T-helper 17 cell (primary cell): ENCODE measurements around the gene PSIP1. TPM values are rescaled to one million over a fixed set of nuclear protein-coding genes. Genes with fewer than 3 reads are reported as not detected.
"Not testable (repeated sequence)": the region's sequence is repeated elsewhere in the genome, so short reads cannot be mapped to it uniquely, and the experiment has no call there.

Experiments used
- ATAC-seq: fragments of 150-1000 bp; cut with Tn5 transposase; 2 replicates; pipeline ENCODE4 v1.10.0; 2021; ENCODE audit warnings: mild to moderate bottlenecking, moderate library complexity
- DNase-seq, 3 donors: peaks; one replicate each; pipeline versions ENCODE4 v3.0.0 to v3.0.0-alpha.2; 2020 to 2021
- H3K9me3 ChIP-seq: one replicate; pipeline ENCODE4 v1.7.0; 2013; ENCODE audit warnings: low read length, mild to moderate bottlenecking; ENCODE audit not compliant: control insufficient read depth, poor library complexity, severe bottlenecking
- H3K27ac Mint-ChIP-seq: one replicate; pipeline ENCODE4 v1.8.0; 2022; ENCODE audit warnings: mild to moderate bottlenecking, moderate library complexity, mixed read lengths
- H3K27me3 Mint-ChIP-seq: one replicate; pipeline ENCODE4 v1.8.0; 2022; ENCODE audit warnings: mixed read lengths
- H3K36me3 Mint-ChIP-seq: one replicate; pipeline ENCODE4 v1.8.0; 2022; ENCODE audit warnings: low read depth, mixed read lengths
- H3K4me1 Mint-ChIP-seq: one replicate; pipeline ENCODE4 v1.8.0; 2022; ENCODE audit warnings: mild to moderate bottlenecking, mixed read lengths
- H3K4me3 Mint-ChIP-seq: one replicate; pipeline ENCODE4 v1.8.0; 2022; ENCODE audit warnings: mild to moderate bottlenecking, moderate library complexity, mixed read lengths
- total RNA-seq, 4 donors: library from RNA in 2 of 4; stranded (reverse) in 2 of 4; gene quantifications; one replicate each; pipeline ENCODE4 v1.2.3 and lab custom pipeline; 2022 to 2026

The PSIP1 gene
- total RNA-seq, 2 donors from 2014 or later, result 115 to 117 TPM

DNA sequence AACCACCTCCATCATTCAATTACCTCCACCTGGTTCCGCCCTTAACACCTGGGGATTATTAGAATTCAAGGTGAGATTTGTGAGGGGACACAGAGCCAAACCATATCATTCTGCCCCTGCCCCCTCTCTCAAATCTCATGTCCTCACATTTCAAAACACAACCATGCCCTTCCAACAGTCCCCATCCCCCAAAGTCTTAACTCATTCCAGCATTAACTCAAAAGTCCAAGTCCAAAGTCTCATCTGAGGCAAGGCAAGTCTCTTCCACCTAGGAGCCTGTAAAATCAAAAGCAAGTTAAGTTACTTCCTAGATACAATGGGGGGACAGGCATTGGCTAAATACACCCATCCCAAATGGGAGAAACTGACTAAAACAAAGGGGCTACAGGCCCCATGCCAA lies 18.8 kb downstream of the PSIP1 start:
- H3K9me3 ChIP-seq, result no peaks in the 10 kb centered on the region
- peaks cover 15% of the 10 kb centered on the region for H3K4me1 Mint-ChIP-seq

DNA sequence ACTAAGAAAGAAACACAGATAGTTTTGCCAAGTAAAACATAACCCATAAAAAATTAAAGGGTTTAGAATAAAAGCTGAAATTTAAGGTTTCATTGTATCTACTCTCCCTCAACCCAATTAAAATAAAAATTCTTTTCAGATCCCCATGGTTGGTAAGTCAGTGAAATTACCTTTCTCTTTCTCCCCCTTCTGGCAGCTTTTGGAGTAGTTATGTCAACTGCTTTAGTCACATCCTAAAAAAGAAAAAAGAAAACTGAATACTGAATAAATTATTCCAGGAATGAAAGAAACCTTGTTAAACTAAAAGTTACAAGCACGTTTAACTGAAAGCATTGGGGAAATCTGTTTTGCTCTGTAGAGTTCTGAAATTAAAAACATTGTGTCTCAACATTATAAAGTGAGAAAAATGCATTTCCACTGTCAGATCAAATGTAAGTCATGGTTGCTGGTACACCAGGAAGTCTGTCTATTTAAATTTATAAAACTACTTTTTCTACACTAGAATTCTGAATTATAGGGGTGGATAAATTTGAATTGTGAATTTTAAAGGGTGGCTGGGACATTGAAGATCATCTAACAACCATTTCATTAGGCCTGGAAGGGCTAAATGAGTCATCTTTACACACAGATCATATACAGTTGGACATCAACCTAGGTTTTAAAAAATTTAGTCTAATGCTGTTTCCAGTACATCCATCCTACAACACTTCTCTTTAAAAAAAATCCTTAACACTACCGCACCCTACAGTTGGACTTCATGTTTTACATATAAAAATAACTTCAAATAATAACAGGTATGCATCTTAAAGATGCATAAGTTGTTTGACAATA lies 24.7 kb downstream of the PSIP1 start:
- peak; percentile 68 for ATAC-seq
- H3K9me3 ChIP-seq, result no peaks in the 10 kb centered on the region
- H3K36me3 Mint-ChIP-seq, result peaks cover 10% of the 10 kb centered on the region
- no peaks in the 10 kb centered on the region for H3K27me3 Mint-ChIP-seq
- DNase-seq, result no peak
- H3K4me3 Mint-ChIP-seq, result no peak overlapping the region
- H3K4me1 Mint-ChIP-seq, result peaks cover 26% of the 10 kb centered on the region
- peak overlapping the region; percentile 70 for H3K27ac Mint-ChIP-seq

More for the DNA sequence above, 18.8 kb downstream of the PSIP1 start:
- ATAC-seq (no peak), DNase-seq (no peak)
- Mint-ChIP-seq H3K4me3 (no peak overlapping the region), H3K36me3 (peaks cover 3% of the 10 kb centered on the region), H3K27me3 (no peaks in the 10 kb centered on the region), H3K27ac (peak overlapping the region; percentile 34)

DNA sequence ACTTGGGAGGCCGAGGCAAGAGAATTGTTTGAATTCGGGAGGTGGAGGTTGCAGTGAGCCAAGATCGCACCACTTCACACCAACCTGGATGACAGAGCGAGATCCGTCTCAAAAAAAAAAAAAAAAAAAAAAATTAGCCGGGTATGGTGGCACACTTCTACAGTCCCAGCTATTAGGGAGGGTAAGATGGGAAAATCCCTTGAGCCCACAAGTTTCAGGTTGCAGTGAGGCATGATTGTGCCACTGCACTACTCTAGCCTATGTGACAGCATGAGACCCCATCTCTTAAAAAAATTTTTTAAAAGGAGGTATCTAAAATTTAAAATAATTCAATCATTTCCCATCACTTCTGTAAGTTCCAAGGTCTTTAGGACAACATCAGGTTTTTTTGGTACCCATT lies 26.0 kb downstream of the PSIP1 start:
- H3K27me3 Mint-ChIP-seq, result no peaks in the 10 kb centered on the region
- peak overlapping the region; percentile 70 for H3K27ac Mint-ChIP-seq
- peaks cover 32% of the 10 kb centered on the region for H3K4me1 Mint-ChIP-seq
- no peaks in the 10 kb centered on the region for H3K9me3 ChIP-seq
- no peak for ATAC-seq
- no peak for DNase-seq
- H3K36me3 Mint-ChIP-seq, result peaks cover 10% of the 10 kb centered on the region
- no peak overlapping the region for H3K4me3 Mint-ChIP-seq

DNA sequence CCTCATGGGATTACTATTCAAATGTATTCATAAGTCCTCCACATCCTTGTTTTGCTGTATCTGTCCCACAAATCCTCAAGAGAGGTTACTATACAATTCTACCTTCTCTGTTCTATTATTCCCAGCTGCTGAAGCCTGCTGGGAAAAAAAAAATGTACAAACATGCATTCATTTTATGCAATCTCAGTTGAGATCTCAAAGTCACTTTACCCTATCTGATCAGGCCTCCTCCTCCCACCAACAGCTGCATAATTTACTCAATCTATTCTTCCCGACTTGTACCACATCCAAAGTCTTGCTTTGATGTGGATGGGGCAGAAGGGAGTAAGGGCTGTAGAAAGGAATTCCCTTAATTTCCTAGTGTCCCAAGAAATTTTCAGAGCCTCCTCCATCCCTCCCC lies 28.6 kb downstream of the PSIP1 start:
- no peaks in the 10 kb centered on the region for H3K27me3 Mint-ChIP-seq
- DNase-seq, result no peak
- no peak for ATAC-seq
- H3K4me1 Mint-ChIP-seq, result peaks cover 27% of the 10 kb centered on the region
- H3K4me3 Mint-ChIP-seq, result no peak overlapping the region
- no peaks in the 10 kb centered on the region for H3K9me3 ChIP-seq
- H3K36me3 Mint-ChIP-seq, result peaks cover 10% of the 10 kb centered on the region
- peak overlapping the region; percentile 92 for H3K27ac Mint-ChIP-seq

DNA sequence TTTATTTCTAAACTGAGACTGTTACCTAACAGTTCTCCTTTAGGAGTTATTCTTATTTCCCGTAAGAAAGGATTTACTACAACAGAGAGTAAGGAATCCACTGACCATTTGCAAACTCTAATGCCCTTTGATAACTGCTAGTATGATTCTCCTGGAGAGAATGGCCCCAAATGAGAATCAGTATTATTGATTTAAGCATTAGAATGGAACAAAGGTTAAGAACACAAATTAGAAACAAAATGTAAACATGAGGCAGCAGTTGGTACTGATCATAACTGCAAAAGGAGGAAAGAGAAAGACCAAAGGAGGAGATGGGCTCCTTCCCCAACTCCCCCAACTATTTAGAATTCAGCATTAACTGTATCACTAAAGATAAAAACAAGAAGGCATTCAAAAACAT lies 30.7 kb downstream of the PSIP1 start:
- Mint-ChIP-seq H3K4me3 (no peak overlapping the region), H3K4me1 (peaks cover 24% of the 10 kb centered on the region), H3K27ac (peak overlapping the region; percentile 68), H3K36me3 (peaks cover 10% of the 10 kb centered on the region), H3K27me3 (no peaks in the 10 kb centered on the region)
- DNase-seq, result no peak
- no peaks in the 10 kb centered on the region for H3K9me3 ChIP-seq
- no peak for ATAC-seq

DNA sequence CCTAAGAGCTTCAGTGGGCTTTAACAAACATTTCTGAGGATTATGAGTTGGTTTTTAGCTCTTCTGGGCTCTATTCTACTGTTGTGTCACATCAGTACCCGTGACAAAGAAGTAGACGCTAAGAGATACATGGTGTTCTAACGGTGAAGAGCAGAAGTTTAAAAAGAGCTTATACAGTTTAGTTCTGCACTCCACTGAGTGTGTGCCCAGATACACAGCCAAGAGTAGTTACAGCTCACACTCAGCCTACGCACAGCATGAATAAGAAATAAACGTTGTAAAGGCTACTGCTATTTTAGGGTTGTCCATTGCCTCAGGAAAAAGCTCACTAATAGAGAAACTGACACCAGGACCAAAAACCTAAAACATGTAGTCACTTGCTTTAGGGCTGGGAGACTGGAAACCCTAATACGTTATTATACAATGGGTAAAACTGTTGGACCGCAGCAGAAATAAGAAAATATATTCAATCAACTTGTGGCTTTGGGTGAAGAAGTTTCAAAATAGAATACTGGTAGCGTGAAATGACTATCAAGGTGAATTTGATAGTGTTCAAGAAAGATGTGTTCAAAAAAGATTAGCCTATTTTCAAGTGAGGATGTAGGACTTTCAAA lies 34.7 kb downstream of the PSIP1 start:
- Mint-ChIP-seq H3K4me3 (no peak overlapping the region), H3K27ac (peak overlapping the region; percentile 67), H3K27me3 (no peaks in the 10 kb centered on the region), H3K36me3 (peaks cover 2% of the 10 kb centered on the region), H3K4me1 (peaks cover 16% of the 10 kb centered on the region)
- no peaks in the 10 kb centered on the region for H3K9me3 ChIP-seq
- no peak for DNase-seq
- ATAC-seq, result no peak

DNA sequence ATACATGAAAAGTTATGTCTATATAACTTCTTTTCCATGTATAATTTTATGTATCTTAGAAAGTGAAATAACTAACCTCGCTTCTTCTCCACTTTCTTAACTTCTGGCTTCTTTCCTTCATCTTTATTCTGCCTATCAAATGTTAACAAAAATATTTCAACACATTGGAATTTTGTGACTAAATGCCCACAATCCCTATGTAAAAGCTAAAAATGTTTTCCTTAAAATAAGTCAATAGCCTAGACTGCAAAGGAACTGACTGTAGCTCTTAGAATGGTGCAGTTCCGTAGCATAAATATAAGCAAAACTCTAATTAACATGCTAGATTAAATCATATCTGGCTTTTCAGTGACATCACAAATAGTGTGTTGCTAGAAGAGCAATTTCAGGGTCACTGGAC lies 40.9 kb downstream of the PSIP1 start:
- H3K4me1 Mint-ChIP-seq, result peaks cover 14% of the 10 kb centered on the region
- H3K9me3 ChIP-seq, result no peaks in the 10 kb centered on the region
- no peaks in the 10 kb centered on the region for H3K27me3 Mint-ChIP-seq
- ATAC-seq (no peak), DNase-seq (no peak)
- no peak overlapping the region for H3K4me3 Mint-ChIP-seq
- H3K27ac Mint-ChIP-seq, result peak overlapping the region; percentile 47
- peaks cover 4% of the 10 kb centered on the region for H3K36me3 Mint-ChIP-seq

DNA sequence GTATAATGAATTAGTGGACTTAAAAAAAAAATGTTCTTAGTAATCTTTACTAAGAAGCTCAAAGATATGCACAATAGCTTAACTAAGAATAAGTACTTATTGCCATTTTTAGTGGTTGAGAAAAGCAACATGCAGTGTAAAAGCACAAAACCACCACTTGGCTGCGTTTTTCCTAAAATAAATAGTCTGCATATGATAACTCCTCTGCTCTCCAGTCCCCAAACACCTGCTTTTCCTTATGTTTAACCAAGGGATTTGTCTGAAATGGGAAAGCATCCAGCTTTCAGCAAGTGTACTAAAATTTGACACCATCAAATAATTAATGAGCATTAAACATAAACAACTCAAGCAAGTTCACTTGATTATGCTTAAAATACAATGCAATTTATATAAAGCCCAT lies 41.4 kb downstream of the PSIP1 start:
- peaks cover 4% of the 10 kb centered on the region for H3K36me3 Mint-ChIP-seq
- peaks cover 14% of the 10 kb centered on the region for H3K4me1 Mint-ChIP-seq
- no peaks in the 10 kb centered on the region for H3K27me3 Mint-ChIP-seq
- peak overlapping the region; percentile 47 for H3K27ac Mint-ChIP-seq
- no peak for DNase-seq
- H3K4me3 Mint-ChIP-seq, result no peak overlapping the region
- no peaks in the 10 kb centered on the region for H3K9me3 ChIP-seq
- no peak for ATAC-seq

DNA sequence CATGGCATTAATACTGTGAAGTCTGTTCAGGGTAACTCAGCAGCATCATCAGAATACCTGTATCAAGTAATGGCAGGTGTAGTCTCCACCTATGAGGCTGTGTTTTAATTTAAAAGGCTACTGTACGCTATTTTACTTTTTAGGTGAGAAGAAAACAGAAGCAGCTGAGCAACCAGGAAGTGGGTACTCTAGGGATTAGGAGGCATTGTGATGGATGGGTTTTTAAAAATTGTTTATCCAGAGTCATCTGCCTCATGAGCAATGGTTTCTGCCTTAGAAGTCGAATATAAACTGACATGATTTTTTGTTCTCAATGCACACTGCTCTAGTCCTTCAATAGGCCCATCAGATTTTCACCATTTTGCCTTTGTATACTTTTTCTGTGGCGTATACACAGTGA lies 42.6 kb downstream of the PSIP1 start:
- no peak overlapping the region for H3K4me3 Mint-ChIP-seq
- no peak overlapping the region for H3K27ac Mint-ChIP-seq
- H3K9me3 ChIP-seq, result no peaks in the 10 kb centered on the region
- no peaks in the 10 kb centered on the region for H3K27me3 Mint-ChIP-seq
- no peak for ATAC-seq
- no peak for DNase-seq
- peaks cover 10% of the 10 kb centered on the region for H3K4me1 Mint-ChIP-seq
- peaks cover 2% of the 10 kb centered on the region for H3K36me3 Mint-ChIP-seq

DNA sequence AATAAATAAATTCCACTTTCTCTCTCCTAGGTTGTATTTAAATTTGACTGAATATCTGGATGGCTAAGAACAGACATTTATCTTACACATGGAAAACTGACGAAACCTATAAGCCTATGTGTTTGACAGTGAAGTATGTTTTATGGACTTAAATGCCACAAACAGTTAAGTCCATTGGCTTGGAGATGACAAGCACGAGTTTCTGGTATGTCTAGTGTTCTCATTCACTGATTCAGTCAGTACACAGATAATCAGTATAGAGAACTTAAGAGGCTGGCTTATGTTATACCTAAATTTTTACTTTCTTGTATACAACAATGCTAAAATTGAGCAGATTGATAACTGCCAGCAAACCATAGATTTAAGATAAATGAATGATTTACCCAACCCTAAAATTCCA lies 49.2 kb downstream of the PSIP1 start:
- H3K4me3 Mint-ChIP-seq, result no peak overlapping the region
- DNase-seq, result no peak
- no peaks in the 10 kb centered on the region for H3K36me3 Mint-ChIP-seq
- peaks cover 2% of the 10 kb centered on the region for H3K4me1 Mint-ChIP-seq
- peak overlapping the region; percentile 14 for H3K27ac Mint-ChIP-seq
- no peak for ATAC-seq
- no peaks in the 10 kb centered on the region for H3K9me3 ChIP-seq
- no peaks in the 10 kb centered on the region for H3K27me3 Mint-ChIP-seq

DNA sequence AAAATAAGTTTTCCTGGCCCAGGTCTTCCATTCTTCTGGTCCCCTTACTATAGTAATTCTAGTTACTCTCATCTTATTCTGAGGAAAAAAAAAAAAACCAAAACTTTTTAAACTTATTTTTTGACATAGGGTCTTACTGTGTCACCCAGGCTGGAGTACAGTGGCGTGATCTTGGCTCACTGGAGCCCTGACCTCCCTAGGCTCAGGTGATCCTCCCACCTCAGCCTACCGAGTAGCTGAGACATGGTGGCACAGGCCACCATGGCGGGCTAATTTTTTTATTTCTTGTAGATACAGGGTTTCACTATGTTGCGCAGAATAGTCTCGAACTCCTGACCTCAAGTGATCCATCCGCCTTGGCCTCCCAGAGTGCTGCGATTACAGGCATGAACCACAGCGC lies 49.7 kb downstream of the PSIP1 start:
- Mint-ChIP-seq H3K4me1 (peaks cover 2% of the 10 kb centered on the region), H3K27ac (no peak overlapping the region), H3K4me3 (no peak overlapping the region), H3K36me3 (no peaks in the 10 kb centered on the region), H3K27me3 (no peaks in the 10 kb centered on the region)
- DNase-seq, result no peak
- no peak for ATAC-seq
- H3K9me3 ChIP-seq, result no peaks in the 10 kb centered on the region

DNA sequence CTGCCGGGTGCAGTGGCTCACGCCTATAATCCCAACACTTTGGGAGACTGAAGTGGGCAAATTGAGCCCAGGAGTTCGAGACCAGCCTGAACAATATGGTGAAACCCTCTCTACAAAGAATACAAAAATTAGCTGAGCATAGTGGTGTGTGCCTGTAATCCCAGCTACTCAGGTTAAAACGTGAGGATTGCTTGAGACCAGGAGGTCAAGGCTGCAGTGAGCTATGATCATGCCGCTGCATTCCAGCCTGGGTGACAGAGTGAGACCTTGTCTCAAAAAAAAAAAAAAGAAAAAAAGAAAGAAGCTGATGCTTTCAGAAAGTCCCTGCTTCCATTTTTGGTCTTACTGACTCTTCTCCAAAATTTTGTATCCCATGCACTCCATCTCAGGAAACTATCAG lies 56.8 kb downstream of the PSIP1 start:
- peaks cover 2% of the 10 kb centered on the region for H3K4me1 Mint-ChIP-seq
- H3K9me3 ChIP-seq, result no peaks in the 10 kb centered on the region
- H3K27ac Mint-ChIP-seq, result peak overlapping the region; percentile 14
- DNase-seq (no peak), ATAC-seq (no peak)
- no peak overlapping the region for H3K4me3 Mint-ChIP-seq
- no peaks in the 10 kb centered on the region for H3K27me3 Mint-ChIP-seq
- H3K36me3 Mint-ChIP-seq, result no peaks in the 10 kb centered on the region

DNA sequence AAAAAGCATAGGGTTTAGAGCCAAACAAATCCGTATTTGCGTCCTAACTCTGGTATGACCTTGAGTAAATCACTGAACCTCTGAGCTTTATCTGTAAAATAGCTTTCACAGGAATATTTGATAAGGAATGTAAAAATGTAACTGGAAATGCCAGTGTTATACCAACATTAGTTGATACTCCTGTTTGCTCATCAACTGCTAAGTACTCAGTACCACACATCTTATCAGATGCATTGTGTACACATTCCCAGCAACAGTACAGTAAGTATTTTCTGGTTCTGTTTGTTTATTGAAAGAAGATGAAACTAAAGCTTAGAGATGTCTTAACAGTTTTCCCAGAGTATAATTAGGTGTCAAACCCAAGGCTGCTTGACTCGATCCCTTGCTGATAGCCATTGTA lies 66.6 kb downstream of the PSIP1 start:
- DNase-seq (no peak), ATAC-seq (no peak)
- Mint-ChIP-seq H3K36me3 (peaks cover 19% of the 10 kb centered on the region), H3K4me3 (no peak overlapping the region), H3K27ac (no peak overlapping the region), H3K27me3 (no peaks in the 10 kb centered on the region), H3K4me1 (peaks cover 17% of the 10 kb centered on the region)
- H3K9me3 ChIP-seq, result no peaks in the 10 kb centered on the region

DNA sequence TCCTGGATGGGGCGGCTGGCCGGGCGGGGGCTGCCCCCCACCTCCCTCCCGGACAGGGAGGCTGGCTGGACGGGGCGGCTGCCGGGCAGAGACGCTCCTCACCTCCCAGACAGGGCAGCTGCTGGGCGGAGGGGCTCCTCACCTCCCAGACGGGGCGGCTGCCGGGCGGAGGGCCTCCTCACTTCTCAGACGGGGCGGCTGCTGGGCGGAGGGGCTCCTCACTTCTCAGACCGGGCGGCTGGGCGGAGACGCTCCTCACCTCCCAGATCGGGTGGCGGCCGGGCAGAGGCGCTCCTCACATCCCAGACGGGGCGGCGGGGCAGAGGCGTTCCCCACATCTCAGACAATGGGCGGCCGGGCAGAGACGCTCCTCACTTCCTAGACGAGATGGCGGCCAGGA lies 68.5 kb downstream of the PSIP1 start:
- not testable (repeated sequence) for H3K9me3 ChIP-seq, DNase-seq, H3K27me3 Mint-ChIP-seq

More for the DNA sequence above, 68.5 kb downstream of the PSIP1 start:
- peaks cover 17% of the 10 kb centered on the region for H3K4me1 Mint-ChIP-seq
- H3K4me3 Mint-ChIP-seq, H3K27ac Mint-ChIP-seq, H3K36me3 Mint-ChIP-seq, ATAC-seq: not testable (repeated sequence)
